Measurements from ENCODE around the gene TSPOAP1.
A peak's percentile ranks its signal among the peaks of the same experiment; 100 is the strongest.

The TSPOAP1 gene

DNA sequence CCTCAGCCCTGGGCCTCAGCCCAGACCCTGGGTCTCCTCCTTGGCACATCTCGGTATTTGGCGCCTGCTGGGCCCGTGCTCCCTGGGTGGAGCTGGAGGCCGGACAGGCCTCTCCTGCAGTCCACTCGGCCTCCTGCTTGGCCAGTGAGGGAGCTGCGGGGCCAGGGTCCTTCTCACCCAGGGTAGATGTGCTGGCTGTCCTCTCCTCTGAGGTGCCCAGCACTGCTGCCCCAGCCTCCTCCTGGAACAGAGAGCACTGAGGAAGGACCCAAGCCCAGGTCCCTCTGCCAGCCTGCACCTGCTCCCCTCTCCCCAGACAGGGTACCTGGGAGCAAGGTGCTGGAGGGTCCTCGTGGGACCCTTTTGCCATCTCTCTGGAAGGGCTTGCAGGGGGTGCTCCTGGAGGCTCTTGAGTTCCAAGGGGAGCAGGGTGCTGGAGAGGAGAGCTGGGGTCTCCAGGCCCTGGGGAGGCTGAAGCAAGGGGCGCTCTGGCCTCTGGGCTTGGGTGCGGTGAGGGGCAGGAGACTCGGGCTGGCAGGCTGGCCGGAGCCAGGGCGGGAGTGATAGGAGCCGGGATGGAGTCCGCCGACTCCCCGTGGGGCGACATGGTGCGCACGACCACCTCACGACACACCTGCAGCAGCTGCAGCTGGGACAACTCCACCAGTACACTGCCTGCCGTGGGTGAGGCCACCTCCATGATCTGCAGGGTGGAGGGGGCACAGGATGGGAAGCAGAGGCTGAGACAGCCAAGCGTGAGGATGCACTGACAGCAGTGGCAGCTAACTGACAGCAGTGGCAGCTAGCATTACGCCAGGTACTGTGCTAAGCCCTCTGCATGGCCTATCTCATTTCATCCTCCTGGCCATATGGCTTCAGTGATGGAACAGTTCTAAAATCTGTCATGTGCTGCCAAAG lies 17.8 kb downstream of the TSPOAP1 start:
- H3K27ac ChIP-seq: no peak overlapping the region
- TF ChIP-seq CTCF (conservative IDR thresholded peaks at IDR 0.05): no peak

- H3K27ac ChIP-seq: no peak overlapping the region
- no peak for TF ChIP-seq CTCF (conservative IDR thresholded peaks at IDR 0.05)
Measured at GRCh38 chr17:58309918-58310259, 18.7 kb downstream of the TSPOAP1 start.

- TF ChIP-seq CTCF (conservative IDR thresholded peaks at IDR 0.05): no peak
- H3K27ac ChIP-seq: no peak overlapping the region
Measured at GRCh38 chr17:58308985-58309917, 19.3 kb downstream of the TSPOAP1 start.

GRCh38 chr17:58308173-58308984 lies 20.2 kb downstream of the TSPOAP1 start:
- no peak overlapping the region for H3K27ac ChIP-seq
- TF ChIP-seq CTCF (conservative IDR thresholded peaks at IDR 0.05): peak; percentile 56

GRCh38 chr17:58307468-58308172 lies 21.0 kb downstream of the TSPOAP1 start:
- TF ChIP-seq CTCF (conservative IDR thresholded peaks at IDR 0.05): no peak
- no peak overlapping the region for H3K27ac ChIP-seq

GRCh38 chr17:58306131-58306951 lies 22.3 kb downstream of the TSPOAP1 start:
- no peak overlapping the region for H3K27ac ChIP-seq
- TF ChIP-seq CTCF (conservative IDR thresholded peaks at IDR 0.05): no peak

All from VCaP (cell line).